Measurements from ENCODE around the gene ANKRD34A. TPM values are rescaled to one million over a fixed set of nuclear protein-coding genes. Genes with fewer than 3 reads are reported as not detected.
A peak's percentile ranks its signal among the peaks of the same experiment; 100 is the strongest.

Gene ANKRD34A
- total and polyA plus RNA-seq, 2 experiments from 2014 or later = 0.76 to 0.90 TPM

DNA sequence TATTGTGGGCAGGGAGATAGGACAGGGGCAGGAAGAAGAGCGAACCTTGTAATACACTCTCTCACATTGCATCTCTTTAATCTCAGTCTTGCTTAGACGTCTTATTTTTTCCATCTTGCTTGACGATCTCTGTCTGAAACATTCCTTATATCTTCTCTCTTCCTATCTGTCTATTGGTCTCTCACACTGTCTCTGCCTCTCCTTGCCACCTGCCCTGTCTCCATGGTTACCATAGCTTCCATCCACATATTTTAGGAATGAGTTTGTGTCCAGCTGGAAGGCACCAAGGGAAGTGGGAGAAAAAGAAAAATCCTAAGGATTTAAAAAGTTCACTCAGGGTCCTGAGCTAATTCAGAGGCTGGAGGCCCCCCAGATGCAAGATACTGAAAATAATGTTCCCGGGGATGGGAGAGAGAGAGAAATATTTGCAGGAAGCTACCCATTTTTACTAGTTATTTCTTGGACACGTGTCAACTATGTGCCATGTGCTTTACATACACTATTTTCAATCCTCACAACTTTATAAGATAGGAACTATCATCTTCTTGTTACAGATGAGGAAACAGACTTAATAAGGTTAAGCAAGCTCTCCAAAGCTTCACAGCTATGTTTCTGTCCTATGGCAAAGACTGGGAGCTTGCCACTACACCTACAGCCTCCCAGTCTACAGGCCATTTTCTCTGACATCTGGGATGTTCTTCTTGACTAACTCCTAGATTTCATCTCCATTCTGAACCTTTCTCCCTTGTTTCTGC lies 933 bp downstream of the ANKRD34A start:
- Histone ChIP-seq H3K4me1 (ENCODE audit: insufficient read depth) (peaks cover 32% of the 10 kb centered on the region), H3K9me2 (replicated peaks; ENCODE audit: insufficient read depth) (no peaks in the 10 kb centered on the region), H3K36me3 (replicated peaks; ENCODE audit: insufficient read depth, low read depth) (no peaks in the 10 kb centered on the region), H3K79me2 (peaks cover 5% of the 10 kb centered on the region), H3K4me2 (peak overlapping the region; percentile 94), H3K27ac (peak overlapping the region; percentile 89), H3K4me3 (no peak overlapping the region), H2AFZ (peak overlapping the region; percentile 74), H4K20me1 (ENCODE audit: insufficient read depth, poor library complexity, severe bottlenecking) (no peaks in the 10 kb centered on the region), H3K27me3 (peaks cover 29% of the 10 kb centered on the region), H3K9me3 (ENCODE audit: low read depth) (no peaks in the 10 kb centered on the region)
- TF ChIP-seq EZH2 (IDR thresholded peaks at IDR 0.05; ENCODE audit: borderline replicate concordance) (no peak), EZH2phosphoT487 (IDR thresholded peaks at IDR 0.05; ENCODE audit: low read depth, severe bottlenecking, unreplicated experiment) (no peak)
- TF ChIP-seq, protein P1, sequence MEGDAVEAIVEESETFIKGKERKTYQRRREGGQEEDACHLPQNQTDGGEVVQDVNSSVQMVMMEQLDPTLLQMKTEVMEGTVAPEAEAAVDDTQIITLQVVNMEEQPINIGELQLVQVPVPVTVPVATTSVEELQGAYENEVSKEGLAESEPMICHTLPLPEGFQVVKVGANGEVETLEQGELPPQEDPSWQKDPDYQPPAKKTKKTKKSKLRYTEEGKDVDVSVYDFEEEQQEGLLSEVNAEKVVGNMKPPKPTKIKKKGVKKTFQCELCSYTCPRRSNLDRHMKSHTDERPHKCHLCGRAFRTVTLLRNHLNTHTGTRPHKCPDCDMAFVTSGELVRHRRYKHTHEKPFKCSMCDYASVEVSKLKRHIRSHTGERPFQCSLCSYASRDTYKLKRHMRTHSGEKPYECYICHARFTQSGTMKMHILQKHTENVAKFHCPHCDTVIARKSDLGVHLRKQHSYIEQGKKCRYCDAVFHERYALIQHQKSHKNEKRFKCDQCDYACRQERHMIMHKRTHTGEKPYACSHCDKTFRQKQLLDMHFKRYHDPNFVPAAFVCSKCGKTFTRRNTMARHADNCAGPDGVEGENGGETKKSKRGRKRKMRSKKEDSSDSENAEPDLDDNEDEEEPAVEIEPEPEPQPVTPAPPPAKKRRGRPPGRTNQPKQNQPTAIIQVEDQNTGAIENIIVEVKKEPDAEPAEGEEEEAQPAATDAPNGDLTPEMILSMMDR (IDR thresholded peaks at IDR 0.05; ENCODE audit: poor library complexity) = no peak
- 52% methylated on average over 5 of the region's 5 CpGs for WGBS (ENCODE audit: low lambda C conversion rate, missing lambda C conversion rate)
- peak; percentile 34 for DNase-seq (ENCODE audit: low spot score)

DNA sequence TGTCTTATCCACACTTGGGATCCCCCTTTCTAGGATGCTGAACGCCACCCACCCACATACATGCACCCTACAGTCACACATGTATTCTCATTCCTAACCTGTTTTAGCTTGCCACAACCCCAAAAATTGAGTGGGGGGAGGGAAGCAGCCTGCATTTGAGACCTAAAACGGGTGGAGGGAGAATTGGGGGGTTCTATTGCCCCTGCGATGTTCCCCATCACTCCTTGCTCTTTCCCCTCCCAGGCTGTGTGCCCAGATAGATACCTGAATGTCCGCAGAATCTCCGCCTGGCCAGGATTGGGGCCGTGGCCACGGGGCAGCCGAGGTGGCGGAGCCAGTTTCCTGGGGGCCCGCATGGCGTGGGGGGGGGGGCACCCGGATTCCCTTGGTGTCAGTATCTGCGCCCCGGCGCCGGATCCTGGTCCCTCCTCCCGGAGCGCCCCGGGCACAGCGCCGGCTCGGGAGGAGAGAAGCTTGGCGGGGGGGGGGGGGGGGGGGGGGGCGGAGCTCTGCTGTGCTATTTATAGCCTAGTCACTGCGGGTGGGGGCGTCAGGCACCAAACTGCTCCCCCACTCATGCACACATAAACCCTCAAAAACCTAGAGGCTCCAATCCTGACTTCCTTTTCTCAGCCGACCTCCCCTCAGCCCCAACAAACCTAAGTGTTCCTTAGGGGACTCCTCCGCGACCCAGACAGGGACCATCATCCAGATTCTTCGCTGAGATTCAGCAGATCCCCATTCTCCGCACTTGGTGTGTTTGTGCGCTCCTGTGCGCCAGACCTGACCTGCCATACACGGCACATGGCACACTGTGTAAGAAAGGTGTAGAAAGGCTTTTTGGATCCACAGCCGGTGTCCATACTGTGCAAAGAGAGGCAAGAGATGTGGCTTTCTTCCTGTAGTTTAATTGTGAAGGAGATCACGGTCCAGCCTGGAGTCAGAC lies 1.9 kb downstream of the ANKRD34A start:
- TF ChIP-seq EZH2phosphoT487 (IDR thresholded peaks at IDR 0.05; ENCODE audit: low read depth, severe bottlenecking, unreplicated experiment) (no peak), EZH2 (IDR thresholded peaks at IDR 0.05; ENCODE audit: borderline replicate concordance) (no peak)
- TF ChIP-seq, protein P1 (IDR thresholded peaks at IDR 0.05; ENCODE audit: poor library complexity) = no peak
- peak; percentile 31 for DNase-seq (ENCODE audit: low spot score)
- no peaks in the 10 kb centered on the region for H3K9me3 ChIP-seq (ENCODE audit: low read depth)
- peak overlapping the region; percentile 51 for H3K27ac ChIP-seq
- H3K79me2 ChIP-seq = peaks cover 2% of the 10 kb centered on the region
- H3K27me3 ChIP-seq = peaks cover 29% of the 10 kb centered on the region
- peak overlapping the region; percentile 31 for H3K4me3 ChIP-seq
- WGBS (ENCODE audit: low lambda C conversion rate, missing lambda C conversion rate) = 12% methylated on average over 17 of the region's 36 CpGs
- H3K4me2 ChIP-seq = peak overlapping the region; percentile 94
- no peaks in the 10 kb centered on the region for H4K20me1 ChIP-seq (ENCODE audit: insufficient read depth, poor library complexity, severe bottlenecking)
- no peaks in the 10 kb centered on the region for H3K9me2 ChIP-seq (replicated peaks; ENCODE audit: insufficient read depth)
- H3K36me3 ChIP-seq (replicated peaks; ENCODE audit: insufficient read depth, low read depth) = no peaks in the 10 kb centered on the region
- H2AFZ ChIP-seq = no peak overlapping the region
- H3K4me1 ChIP-seq (ENCODE audit: insufficient read depth) = peaks cover 32% of the 10 kb centered on the region

DNA sequence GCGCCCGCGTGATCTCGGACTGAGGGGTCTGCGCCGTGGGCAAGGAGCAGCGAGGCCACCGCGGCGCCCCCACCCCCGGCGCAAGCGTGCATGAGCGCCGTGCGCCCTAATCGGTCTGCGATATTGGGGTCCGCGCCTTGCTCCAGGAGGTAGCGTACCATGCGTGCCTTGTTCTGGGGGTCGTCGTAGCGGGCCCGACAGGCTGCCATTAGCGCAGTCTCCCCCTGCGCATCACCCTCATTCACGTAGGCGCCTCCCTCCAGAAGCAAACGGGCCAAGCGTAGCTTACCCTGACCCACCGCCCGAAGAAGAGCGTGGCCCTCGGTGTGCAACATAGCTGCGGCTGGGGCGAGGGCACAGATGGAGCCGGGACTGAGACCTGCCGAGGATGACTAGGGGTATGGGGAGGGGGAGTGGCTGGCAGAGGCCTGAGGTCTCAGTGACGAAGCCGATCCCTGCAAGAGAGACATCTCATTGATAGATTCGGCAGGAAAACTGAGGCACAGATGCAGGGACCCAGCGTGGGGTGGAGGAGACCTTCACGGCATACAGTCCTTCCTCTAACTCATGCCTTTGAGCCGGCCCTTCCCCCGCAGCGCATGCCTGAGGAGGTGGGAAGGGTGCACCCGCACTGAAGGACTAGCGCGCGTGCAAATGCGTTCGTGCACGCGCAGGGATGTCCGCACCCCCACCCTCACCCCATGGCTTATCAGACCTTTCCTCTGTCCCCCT lies 2.8 kb downstream of the ANKRD34A start:
- no peaks in the 10 kb centered on the region for H3K9me2 ChIP-seq (replicated peaks; ENCODE audit: insufficient read depth)
- H3K4me2 ChIP-seq = peak overlapping the region; percentile 94
- peaks cover 29% of the 10 kb centered on the region for H3K27me3 ChIP-seq
- no peaks in the 10 kb centered on the region for H4K20me1 ChIP-seq (ENCODE audit: insufficient read depth, poor library complexity, severe bottlenecking)
- H3K9me3 ChIP-seq (ENCODE audit: low read depth) = no peaks in the 10 kb centered on the region
- H2AFZ ChIP-seq = peak overlapping the region; percentile 24
- no peaks in the 10 kb centered on the region for H3K79me2 ChIP-seq
- H3K27ac ChIP-seq = no peak overlapping the region
- 4% methylated on average over 56 of the region's 57 CpGs for WGBS (ENCODE audit: low lambda C conversion rate, missing lambda C conversion rate)
- TF ChIP-seq, protein P1 (IDR thresholded peaks at IDR 0.05; ENCODE audit: poor library complexity) = no peak
- peak; percentile 25 for TF ChIP-seq EZH2 (IDR thresholded peaks at IDR 0.05; ENCODE audit: borderline replicate concordance)
- peaks cover 32% of the 10 kb centered on the region for H3K4me1 ChIP-seq (ENCODE audit: insufficient read depth)
- peak overlapping the region; percentile 31 for H3K4me3 ChIP-seq
- DNase-seq (ENCODE audit: low spot score) = peak; percentile 39
- no peaks in the 10 kb centered on the region for H3K36me3 ChIP-seq (replicated peaks; ENCODE audit: insufficient read depth, low read depth)
